ENCODE results near the gene SIGLEC5. TPM values are rescaled to one million over a fixed set of nuclear protein-coding genes. Genes with fewer than 3 reads are reported as not detected.
A peak's percentile ranks its signal among the peaks of the same experiment; 100 is the strongest.

SIGLEC5 gene
- total RNA-seq, 1 donor from 2014 or later = 0.49 TPM

DNA sequence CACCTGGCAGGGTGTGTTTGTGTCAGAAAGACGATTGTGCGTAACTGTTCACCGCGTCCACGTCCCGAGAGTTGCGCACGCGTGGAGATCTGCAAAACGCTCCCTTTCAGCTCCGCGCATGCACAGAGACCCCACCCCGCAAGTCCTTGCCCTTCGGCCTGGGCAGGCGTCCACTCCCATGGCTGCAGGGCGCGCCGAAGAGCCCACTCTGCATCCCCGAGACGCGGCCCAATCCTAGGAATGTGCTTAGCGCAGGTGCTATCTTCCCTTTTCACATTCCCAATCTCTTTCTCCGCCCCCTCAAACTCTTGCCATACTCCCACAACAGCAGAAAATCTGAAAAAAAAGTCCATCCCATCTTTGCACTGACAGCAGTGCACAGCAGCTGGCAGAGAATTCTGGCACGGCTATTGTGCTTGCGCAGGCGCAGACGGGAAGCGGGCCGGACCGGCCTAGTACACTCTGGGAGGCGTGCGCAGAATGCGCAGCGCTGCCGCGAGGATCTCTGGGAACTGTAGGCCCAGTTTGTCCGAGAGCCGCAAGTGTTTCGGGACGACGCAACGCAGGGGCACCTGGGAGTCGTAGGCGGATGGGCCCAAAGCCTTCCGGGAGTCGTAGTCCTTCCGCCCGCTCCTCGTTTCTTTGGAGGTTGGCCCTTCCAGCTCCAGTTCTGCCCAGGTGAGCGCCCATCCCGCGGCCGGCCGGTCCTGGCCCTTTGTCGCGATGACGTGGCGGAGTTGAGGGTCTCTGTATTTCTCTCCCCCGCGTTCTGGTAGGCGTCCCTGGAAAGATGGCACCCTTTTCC, 36.0 kb downstream of the SIGLEC5 start:
- TF ChIP-seq CTCF (IDR thresholded peaks at IDR 0.05) (no peak), POLR2A (IDR thresholded peaks at IDR 0.05) (no peak), POLR2AphosphoS5 (IDR thresholded peaks at IDR 0.05; ENCODE audit: insufficient read depth in 1 of 2, low read depth in 1 of 2) (peak; percentile 77 to 99)
- H3K27me3 ChIP-seq = no peaks in the 10 kb centered on the region

GRCh38 chr19:51593138-51593890, 36.9 kb downstream of the SIGLEC5 start:
- H3K36me3 ChIP-seq = no peaks in the 10 kb centered on the region
- H3K9me3 ChIP-seq = no peaks in the 10 kb centered on the region
- peak overlapping the region; percentile 7 for H3K27ac ChIP-seq
- DNase-seq (ENCODE audit: extremely low spot score in 2 of 2) = no peak
- H3K27me3 ChIP-seq = no peaks in the 10 kb centered on the region
- peaks cover 16% of the 10 kb centered on the region for H3K4me1 ChIP-seq
- peak overlapping the region; percentile 60 to 61 for H3K4me3 ChIP-seq
- TF ChIP-seq CTCF (IDR thresholded peaks at IDR 0.05) = no peak
- TF ChIP-seq POLR2A (IDR thresholded peaks at IDR 0.05) = no peak
- TF ChIP-seq POLR2AphosphoS5 (IDR thresholded peaks at IDR 0.05; ENCODE audit: insufficient read depth in 1 of 2, low read depth in 1 of 2) = no peak
- intact Hi-C loops (cut with DNase I) = no loop called here

More for the DNA sequence above, 36.0 kb downstream of the SIGLEC5 start:
- H3K4me3 ChIP-seq = peak overlapping the region; percentile 60 to 61
- DNase-seq (ENCODE audit: extremely low spot score in 2 of 2) = peak in 1 of 2 donors; percentile 93
- H3K4me1 ChIP-seq = peaks cover 16% of the 10 kb centered on the region
- intact Hi-C loops (cut with DNase I) = no loop called here
- H3K36me3 ChIP-seq = no peaks in the 10 kb centered on the region
- H3K27ac ChIP-seq = peak overlapping the region; percentile 45
- no peaks in the 10 kb centered on the region for H3K9me3 ChIP-seq

- Histone ChIP-seq H3K36me3 (peaks cover 0 to 5% of the 10 kb centered on the region in 2 donors), H3K27ac (no peak overlapping the region), H3K4me3 (no peak overlapping the region), H3K4me1 (peaks cover 16% of the 10 kb centered on the region), H3K27me3 (no peaks in the 10 kb centered on the region), H3K9me3 (no peaks in the 10 kb centered on the region)
- TF ChIP-seq CTCF (IDR thresholded peaks at IDR 0.05) = no peak
- no peak for TF ChIP-seq POLR2A (IDR thresholded peaks at IDR 0.05)
- intact Hi-C loops (cut with DNase I) = no loop called here
- no peak for DNase-seq (ENCODE audit: extremely low spot score in 2 of 2)
Observed at GRCh38 chr19:51592521-51592920, 37.7 kb downstream of the SIGLEC5 start.

GRCh38 chr19:51590441-51590840, 39.8 kb downstream of the SIGLEC5 start:
- Histone ChIP-seq H3K27ac (no peak overlapping the region), H3K4me3 (no peak overlapping the region), H3K36me3 (peaks cover 0 to 25% of the 10 kb centered on the region in 2 donors), H3K9me3 (no peaks in the 10 kb centered on the region), H3K4me1 (peaks cover 16% of the 10 kb centered on the region), H3K27me3 (no peaks in the 10 kb centered on the region)
- intact Hi-C loops (cut with DNase I) = no loop called here
- no peak for TF ChIP-seq CTCF (IDR thresholded peaks at IDR 0.05)
- no peak for TF ChIP-seq POLR2AphosphoS5 (IDR thresholded peaks at IDR 0.05; ENCODE audit: insufficient read depth in 1 of 2, low read depth in 1 of 2)
- TF ChIP-seq POLR2A (IDR thresholded peaks at IDR 0.05) = no peak
- DNase-seq (ENCODE audit: extremely low spot score in 2 of 2) = no peak
